ENCODE data around the gene P2RY6. TPM values are rescaled to one million over a fixed set of nuclear protein-coding genes. Genes with fewer than 3 reads are reported as not detected.

Gene P2RY6
- total RNA-seq, 1 experiment from 2014 or later: not detected

DNA sequence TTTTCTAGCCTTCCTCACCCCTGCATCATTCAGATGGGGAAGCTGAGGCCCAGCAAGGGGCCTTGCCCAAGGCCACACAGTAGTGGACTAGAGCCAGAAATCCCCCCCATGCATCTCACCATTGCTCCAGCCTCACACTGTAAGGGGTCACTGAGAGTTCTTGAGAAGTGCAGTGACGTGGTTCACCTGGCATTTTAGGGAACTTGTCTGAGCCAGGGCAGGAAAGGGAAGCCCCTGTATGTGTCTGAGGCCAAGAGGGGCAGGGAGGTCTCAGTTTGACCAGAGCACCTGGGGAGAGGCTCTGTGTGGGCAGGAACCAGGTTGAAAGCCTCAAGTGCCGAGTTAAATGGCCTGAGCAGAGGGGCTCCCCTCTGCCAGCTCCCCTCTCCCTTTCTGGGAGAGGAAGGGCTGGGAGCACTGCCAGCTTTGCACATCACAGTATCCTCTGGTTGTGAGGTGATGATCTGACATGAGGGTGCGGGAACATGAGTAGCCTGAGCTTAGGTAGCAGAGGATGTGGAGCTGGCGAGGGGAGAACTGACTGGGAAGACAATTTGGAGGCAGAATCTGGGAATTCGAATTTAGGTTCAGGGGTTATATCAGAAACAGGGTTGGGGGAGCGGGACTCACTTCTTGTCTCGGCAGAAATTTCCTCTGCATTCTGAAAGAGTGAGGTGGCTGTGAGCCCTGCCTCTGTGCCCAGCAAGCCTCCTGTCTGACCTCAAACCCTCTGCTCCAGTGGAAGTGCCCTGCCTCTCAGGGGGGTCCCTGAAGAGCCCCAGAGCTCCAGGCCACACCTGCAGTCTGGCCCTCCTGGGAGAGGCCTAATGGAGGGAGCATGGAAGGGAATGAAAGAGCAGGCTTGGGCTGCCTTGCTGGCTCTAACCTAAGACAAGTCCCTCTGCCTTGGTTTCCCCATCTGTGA, 50.5 kb downstream of the P2RY6 start:
- Mint-ChIP-seq H3K4me1 (peaks cover 34 to 42% of the 10 kb centered on the region in 2 experiments), H3K9me3 (no peaks in the 10 kb centered on the region), H3K27ac (peak overlapping the region in 1 of 3 experiments; percentile 95; a peak in 2 of 7 replicates), H3K4me3 (0 out of 5 replicates have a peak overlapping the region, but pooled peaks of 1 of the 2 experiments have one; percentile 19), H3K27me3 (ENCODE audit: low read depth) (peaks cover 23% of the 10 kb centered on the region), H3K36me3 (ENCODE audit: insufficient read depth in 1 of 3, low read depth in 3 of 3) (peaks cover 0 to 11% (median 5%) of the 10 kb centered on the region in 3 experiments; a peak in 3 of 7 replicates)
- H4K8ac ChIP-seq (replicated peaks; ENCODE audit: insufficient read length, low read depth, low read length): no peak overlapping the region
- no peak overlapping the region for H2BK20ac ChIP-seq (ENCODE audit: low read depth, low read length, poor library complexity, severe bottlenecking)
- no peak for DNase-seq
- no peak overlapping the region for H3K4me2 ChIP-seq (ENCODE audit: insufficient read depth, insufficient read length, low read length)
- H3K27me3 ChIP-seq (ENCODE audit: insufficient read depth, low read length): no peaks in the 10 kb centered on the region
- TF ChIP-seq, protein P1, sequence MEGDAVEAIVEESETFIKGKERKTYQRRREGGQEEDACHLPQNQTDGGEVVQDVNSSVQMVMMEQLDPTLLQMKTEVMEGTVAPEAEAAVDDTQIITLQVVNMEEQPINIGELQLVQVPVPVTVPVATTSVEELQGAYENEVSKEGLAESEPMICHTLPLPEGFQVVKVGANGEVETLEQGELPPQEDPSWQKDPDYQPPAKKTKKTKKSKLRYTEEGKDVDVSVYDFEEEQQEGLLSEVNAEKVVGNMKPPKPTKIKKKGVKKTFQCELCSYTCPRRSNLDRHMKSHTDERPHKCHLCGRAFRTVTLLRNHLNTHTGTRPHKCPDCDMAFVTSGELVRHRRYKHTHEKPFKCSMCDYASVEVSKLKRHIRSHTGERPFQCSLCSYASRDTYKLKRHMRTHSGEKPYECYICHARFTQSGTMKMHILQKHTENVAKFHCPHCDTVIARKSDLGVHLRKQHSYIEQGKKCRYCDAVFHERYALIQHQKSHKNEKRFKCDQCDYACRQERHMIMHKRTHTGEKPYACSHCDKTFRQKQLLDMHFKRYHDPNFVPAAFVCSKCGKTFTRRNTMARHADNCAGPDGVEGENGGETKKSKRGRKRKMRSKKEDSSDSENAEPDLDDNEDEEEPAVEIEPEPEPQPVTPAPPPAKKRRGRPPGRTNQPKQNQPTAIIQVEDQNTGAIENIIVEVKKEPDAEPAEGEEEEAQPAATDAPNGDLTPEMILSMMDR (conservative IDR thresholded peaks at IDR 0.05): no peak
- no peaks in the 10 kb centered on the region for H4K20me1 ChIP-seq (ENCODE audit: control insufficient read depth, insufficient read depth, insufficient read length)
- no peak overlapping the region for H2AFZ ChIP-seq (ENCODE audit: low read length)
- no peak overlapping the region for H3K14ac ChIP-seq (ENCODE audit: insufficient read depth, low read length)
- H2AK5ac ChIP-seq (ENCODE audit: insufficient read length, low read length): no peak overlapping the region
- no peak overlapping the region for H4K91ac ChIP-seq (ENCODE audit: insufficient read length, low read depth, low read length)
- H2BK12ac ChIP-seq (ENCODE audit: insufficient read length, low read depth, low read length): no peak overlapping the region
- no peak overlapping the region for H2BK15ac ChIP-seq (ENCODE audit: low read depth, low read length)
- no peak overlapping the region for H4K5ac ChIP-seq (ENCODE audit: insufficient read length, low read depth, low read length)
- H3K18ac ChIP-seq (ENCODE audit: insufficient read length, low read depth, low read length): no peak overlapping the region
- no peak overlapping the region for H3K56ac ChIP-seq (ENCODE audit: insufficient read length, low read depth, low read length)
- peaks cover 7% of the 10 kb centered on the region; the same call in 1 of the 2 replicates for H3K4me1 ChIP-seq (ENCODE audit: insufficient read depth, low read length)
- H3K23me2 ChIP-seq (ENCODE audit: insufficient read length, low read depth, low read length, poor library complexity, severe bottlenecking): no peaks in the 10 kb centered on the region
- no peak overlapping the region for H3K9ac ChIP-seq (ENCODE audit: extremely low read depth, insufficient read length, low read length)
- H3K27ac ChIP-seq (ENCODE audit: insufficient read length, low read depth, low read length): no peak overlapping the region
- no peaks in the 10 kb centered on the region for H3K79me1 ChIP-seq (ENCODE audit: insufficient read depth, low read depth, low read length, poor library complexity, severe bottlenecking)
- H3K23ac ChIP-seq (ENCODE audit: insufficient read length, low read depth, low read length): no peak overlapping the region
- no peaks in the 10 kb centered on the region for H3K79me2 ChIP-seq (ENCODE audit: insufficient read depth, low read length)
- no peak overlapping the region for H3K4ac ChIP-seq (ENCODE audit: low read depth, low read length)
- no CpG with 5 or more reads among the region's 7 CpGs for WGBS (ENCODE audit: extremely low coverage, insufficient read length, low lambda C conversion rate)
- H2BK120ac ChIP-seq (ENCODE audit: low read depth, low read length, poor library complexity, severe bottlenecking): no peak overlapping the region
- H3T11ph ChIP-seq (ENCODE audit: low read length): no peak overlapping the region
- no peak overlapping the region for H2BK5ac ChIP-seq (ENCODE audit: insufficient read length, low read length)
- no peaks in the 10 kb centered on the region for H3K9me3 ChIP-seq (ENCODE audit: control insufficient read depth, low read depth, low read length)

All from H9 (cell line).